Fibroblast of gingiva (primary cell): ENCODE data around the gene SEMA5A.
"Not testable (repeated sequence)": the region's sequence is repeated elsewhere in the genome, so short reads cannot be mapped to it uniquely, and the experiment has no call there.

Experiments used
- DNase-seq: peaks from one replicate; pipeline ENCODE4 v3.0.0-alpha.2; 2011; ENCODE audit warnings: low read depth

Gene SEMA5A

DNA sequence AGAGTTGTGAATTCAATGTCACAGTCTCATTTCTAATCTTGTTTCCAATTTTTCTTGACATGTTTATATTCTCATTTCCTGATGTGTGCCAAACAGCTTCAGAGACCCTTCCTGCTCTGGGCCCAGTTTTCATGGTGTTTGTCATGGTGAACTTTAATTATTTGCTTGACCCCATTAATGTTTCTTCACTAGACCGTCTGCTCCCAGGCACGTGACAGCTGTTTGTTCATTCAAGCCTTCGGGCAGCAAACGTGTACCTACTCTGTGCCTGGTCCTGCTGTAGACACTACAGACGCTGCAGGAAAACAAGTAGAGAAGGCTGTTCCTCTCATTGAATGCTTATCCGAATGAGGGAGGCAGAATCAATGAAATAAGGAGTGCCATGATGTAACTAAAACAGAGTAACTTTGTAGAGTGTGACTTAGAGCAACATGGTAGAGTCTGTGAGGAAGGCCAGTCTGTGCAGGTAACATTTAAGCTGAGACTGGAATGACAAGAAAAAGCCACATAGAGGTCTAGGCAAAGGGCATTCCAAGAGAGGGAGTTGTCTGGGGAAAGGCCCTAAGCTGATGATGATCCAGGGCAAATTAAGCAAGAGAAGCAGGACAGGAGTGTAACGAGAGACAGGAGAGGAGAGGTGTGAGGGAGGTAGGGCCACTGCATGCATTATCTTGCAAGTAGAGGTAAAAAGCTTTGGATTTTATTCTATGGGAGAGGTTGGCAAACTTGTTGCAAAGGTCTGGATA, 191.4 kb downstream of the SEMA5A start:
- no peak for DNase-seq

DNA sequence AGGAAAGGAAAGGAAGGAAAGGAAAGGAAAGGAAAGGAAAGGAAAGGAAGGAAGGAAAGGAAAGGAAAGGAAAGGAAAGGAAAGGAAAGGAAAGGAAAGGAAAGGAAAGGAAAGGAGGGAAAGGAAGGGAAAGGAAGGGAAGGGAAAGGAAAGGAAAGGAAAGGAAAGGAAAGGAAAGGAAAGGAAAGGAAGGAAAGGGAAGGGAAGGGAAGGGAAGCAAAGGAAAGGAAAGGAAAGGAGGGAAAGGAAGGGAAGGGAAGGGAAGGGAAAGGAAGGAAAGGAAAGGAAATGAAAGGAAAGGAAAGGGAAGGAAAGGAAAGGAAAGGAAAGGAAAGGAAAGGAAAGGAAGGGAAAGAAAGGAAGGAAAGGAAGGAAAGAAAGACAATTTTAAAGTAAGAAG, 192.8 kb downstream of the SEMA5A start:
- not testable (repeated sequence) for DNase-seq

DNA sequence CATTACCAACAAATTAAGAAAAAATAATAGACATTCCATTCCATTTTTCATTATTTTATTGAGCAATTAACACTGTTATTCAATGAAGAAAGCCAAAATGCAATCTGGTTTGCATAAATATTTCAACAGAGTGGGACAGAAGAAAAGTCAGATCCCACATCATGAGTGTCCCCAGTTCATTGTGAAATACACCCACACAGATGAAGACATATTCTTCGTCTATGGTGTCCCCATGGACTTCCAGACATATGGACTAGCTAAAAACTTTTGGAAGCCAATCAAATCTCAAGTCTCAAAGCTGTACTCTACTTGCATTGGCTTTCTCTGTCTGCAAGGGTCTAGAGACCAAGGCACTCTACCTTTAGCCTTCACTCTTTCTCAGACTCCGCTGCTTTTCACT, 194.3 kb downstream of the SEMA5A start:
- peak; percentile 95 for DNase-seq

DNA sequence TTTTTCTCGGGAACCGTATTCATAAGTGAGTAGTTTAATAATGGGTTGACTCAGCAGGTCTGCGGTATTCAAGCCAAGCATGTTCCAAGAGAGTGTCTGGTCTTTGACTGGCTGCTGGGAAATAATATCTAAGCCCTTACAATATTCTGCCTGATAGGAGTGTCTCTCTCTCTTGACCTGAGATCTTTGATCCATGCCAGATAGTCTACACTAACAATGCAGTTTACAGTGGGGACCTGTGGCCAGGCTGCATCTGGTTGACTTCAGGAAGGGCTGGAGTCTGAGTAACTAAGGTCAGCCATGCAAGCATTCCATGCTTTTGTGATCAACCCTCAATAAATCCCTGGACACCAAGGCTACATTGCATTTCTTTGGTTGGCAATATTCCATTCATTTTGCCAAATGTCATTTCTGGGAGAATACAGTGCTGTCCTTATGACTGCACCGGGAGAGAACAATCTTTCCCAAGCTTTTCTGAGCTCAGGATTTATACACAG, 195.5 kb downstream of the SEMA5A start:
- peak; percentile 73 for DNase-seq

DNA sequence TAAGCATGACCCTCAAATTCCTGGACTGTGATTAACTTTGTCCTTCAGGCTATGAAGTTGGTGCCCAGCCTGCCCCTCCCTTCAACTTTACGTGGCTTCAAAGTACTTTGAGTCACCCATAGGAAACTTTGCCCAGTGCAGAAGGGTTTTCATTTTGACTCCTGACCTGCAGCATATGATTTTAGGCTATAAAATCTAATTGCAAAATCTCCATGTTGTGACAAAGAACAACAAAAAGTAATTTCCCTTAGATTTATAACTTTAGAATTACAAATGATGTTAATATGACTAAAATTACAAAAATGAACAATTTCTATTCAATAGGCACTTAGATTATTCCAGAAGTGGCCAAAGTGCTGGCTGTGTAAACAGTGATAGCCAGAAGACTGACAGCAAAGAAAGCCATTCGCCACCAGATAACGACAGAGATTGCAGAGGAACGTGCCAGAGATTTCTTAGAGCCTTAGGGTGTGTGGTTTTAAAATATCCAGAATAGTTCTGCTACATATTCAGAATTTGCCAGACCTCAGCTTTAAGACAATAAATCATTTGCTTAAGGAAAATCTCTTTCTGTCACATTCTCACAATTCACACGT, 197.4 kb downstream of the SEMA5A start:
- peak; percentile 86 for DNase-seq

DNA sequence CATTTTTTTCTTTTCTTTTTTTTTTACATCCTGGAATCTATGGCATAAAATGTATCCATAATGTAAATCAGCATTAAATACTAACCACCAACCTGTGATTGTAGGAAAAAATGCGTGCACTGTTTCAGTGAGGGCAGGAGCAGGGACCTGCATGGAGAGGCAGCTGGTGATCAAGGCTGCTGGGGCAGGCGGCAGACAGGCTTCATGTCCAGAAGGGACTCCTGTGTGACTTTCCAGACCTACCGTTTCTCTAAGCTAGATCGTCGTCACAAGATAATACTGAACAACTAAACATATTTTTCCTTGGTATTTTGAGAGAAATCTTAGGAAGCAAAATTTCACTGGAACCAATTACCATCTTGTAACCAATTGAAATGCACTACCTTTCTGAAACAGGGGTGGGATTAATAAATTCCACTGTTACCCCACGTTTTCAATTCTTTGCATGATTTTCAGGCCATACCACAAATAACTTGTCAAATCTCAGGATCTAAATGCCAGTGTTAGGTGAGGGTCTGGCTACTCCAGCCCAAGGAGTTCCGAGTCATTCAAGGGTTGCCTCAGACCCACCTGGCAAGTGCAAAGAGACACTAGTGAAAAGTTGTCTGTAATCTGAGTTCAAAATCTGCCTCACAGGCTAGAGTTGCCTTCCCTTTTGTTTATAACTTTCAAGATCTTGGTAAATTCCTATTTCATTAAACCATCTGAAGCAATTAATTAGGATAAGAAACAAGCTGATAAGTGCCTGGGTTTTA, 198.2 kb downstream of the SEMA5A start:
- DNase-seq = no peak

DNA sequence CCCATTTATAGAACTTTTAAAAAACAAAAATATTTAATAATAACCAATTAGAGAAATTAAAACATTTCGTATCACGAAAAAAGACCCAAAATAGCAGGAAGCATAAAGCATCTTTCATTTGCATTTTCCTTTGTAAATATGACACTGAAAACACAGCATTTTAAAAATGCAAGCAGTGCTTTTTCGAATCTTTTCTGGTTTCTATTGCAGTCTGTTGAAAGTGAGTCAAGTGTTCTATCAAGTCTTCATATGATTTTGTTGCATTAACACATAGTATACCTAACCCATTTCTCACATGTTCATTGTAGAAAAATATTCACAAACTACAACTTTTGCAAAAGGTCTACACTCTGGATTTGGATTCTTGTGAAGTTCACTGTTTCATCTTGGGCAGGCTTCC, 198.8 kb downstream of the SEMA5A start:
- no peak for DNase-seq

DNA sequence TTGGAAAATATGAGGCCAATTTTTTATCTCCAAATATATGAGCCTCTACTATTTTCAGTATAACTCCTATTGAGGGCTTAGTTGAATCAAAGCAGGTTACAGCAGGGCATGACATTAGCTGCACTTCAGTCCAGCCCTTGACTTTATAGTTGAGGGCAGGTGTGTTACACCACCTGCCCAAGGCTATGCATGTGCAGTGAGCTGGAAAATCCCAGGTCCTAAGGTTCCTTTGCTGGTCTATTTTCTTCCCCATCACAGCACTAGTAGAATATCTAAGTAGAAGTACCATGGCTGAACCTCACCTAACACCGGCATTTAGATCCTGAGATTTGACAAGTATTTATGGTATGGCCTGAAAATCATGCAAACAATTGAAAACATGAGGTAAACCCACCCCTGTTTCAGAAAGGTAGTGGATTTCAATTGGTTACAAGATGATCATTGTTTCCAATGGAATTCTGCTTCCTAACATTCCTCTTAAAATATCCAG, 201.1 kb downstream of the SEMA5A start:
- no peak for DNase-seq

DNA sequence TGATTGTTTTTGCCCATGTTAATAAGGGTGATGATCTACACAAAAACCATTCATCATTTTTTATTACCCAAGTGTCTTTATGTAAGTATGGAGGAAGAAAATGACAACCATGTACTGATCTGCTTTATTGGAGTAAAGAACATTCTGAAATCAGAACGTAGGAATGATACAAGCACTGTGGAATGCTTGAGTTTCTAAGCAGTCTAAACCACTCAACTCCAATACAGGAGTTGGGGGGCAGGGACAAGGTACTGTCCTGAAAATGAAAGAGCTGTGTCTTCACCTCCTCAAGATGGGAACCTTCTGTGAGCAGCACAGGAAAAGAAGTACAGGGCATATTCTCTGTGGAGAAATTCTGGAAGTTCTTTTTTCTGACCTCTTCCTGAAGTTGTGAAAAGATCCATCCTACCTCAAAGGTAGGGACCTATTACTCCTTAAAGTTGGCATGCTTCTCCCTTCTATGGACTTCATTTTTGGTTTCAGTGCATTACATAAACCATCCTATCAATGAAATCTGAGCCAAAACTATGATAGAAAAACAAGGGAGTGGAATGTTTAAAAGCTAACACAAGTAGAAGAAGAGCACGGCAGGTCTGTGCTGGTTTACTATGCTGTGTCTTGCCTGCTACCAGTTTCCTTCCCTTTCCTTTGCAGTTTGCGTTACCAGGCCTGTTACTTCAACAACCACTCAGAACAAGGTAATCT, 202.6 kb downstream of the SEMA5A start:
- no peak for DNase-seq

DNA sequence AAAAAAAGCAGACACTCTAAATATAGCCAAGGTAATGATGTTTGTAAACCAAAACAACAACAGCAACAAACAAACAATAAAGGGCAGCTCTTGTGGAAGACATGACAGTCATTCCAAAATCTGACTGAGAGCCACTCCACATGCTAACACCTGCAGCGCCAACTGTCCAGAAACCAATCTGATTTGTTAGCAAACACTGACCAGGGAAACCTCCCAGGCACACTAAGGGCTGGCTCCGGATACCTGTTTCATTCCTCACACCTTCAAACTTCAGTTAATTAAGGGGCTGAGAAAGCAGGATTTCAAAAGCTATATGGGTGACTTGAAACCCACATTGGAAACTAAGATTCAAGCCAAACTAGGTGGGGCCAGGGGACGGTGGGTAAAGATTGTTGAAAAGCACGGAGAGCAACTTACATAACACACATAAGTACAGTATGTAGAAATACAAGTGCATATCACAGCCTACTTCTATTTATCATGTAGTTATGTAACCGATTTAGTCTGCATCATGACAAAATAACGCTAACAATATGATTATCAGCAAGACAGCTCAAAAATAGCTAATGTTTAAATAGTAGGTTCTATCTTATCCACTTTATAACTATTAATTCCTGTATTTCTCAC, 203.6 kb downstream of the SEMA5A start:
- no peak for DNase-seq

DNA sequence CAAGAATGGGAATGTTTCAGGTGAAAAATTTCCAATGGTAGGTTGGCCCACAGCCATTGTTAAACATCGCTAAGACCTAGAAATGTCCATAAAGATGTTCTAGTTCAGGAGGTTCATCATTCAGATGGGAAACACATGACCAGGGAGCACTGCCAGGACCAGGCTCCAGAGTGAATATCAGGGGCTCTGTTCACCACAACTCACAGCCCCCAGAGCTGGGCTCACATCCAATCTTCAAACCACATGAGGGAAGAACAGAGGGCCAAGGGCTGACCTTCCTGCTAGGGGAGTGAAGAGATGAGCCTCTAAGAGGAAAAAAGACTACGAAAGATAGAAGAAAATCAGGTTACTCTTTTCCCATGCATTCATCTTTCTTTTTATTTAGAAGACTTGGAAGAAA, 205.8 kb downstream of the SEMA5A start:
- DNase-seq = no peak

DNA sequence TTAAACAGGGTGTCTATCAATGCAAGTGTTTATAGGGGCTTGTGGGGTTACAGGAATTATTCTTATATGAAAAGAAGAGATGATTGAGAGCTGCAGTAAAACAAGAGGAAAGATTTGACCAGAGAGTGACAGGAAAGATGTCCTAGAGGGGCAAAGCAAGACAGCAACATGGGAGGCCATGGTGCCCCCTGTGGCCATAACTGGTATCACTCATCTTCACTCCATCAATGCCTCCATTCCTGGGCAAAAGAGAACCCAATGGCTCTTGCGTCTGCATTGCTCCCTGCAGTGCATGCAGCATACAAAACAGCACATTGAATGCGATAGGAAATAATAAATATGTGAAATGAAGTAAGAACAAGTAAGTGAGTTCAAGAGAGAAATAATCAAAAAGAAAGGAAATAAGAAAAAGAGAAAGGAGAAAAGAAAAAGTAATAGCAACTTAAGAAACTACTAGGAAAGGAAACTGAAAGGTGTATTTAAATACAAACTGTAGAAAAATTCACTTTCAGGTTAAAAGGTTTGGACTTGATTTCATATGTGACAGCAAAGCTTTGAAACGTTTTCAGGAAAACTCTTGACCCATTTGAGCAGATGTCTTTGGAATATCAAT, 206.6 kb downstream of the SEMA5A start:
- DNase-seq = no peak

DNA sequence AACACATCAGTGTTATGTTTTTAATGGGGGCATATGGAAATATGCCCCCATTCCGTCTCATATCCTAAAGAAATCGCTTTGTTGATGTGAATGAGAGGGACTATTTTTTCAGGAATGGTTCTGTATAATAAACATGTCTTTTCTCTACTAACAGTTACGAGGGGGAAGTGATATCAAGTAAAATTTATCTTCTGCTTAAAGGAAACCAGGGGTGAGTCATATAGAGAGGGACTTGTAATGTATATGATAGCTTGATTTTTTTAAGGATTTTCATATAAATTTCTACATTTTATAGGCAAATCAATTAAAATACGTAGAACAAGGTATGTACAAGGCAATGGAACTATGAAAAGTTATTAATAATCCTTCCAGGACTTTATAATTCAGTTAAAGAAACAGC, 207.1 kb downstream of the SEMA5A start:
- no peak for DNase-seq

DNA sequence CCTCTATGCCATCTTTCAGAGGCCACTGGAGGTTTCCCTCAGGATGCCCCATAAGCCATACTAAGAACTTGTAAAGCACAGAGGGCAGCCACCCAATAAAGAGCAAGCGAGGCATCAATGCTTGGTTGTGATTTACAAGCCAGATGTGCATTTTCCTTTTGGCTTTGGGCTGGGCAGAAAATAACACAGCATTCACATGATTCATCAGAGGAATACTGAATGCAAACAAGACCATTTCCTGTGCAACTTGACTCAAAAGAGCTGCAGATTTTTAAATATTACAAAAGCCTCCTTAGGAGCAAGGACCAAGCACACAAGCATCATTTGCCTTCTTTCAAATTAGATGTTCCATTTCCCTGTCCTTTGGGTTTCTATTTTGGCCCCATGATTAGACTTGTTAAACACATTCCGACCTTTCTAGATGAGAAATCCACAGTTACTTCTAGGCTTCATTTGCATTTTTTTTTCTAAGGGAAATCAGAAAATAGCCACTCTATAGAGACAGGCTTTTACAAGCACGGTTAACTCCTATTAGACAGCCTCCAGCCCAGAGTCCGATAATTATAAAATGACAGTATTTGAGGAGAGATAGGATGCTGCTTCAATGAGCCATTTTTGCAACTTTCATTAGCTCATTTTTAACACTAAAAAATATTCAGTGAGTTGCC, 207.8 kb downstream of the SEMA5A start:
- peak; percentile 80 for DNase-seq

DNA sequence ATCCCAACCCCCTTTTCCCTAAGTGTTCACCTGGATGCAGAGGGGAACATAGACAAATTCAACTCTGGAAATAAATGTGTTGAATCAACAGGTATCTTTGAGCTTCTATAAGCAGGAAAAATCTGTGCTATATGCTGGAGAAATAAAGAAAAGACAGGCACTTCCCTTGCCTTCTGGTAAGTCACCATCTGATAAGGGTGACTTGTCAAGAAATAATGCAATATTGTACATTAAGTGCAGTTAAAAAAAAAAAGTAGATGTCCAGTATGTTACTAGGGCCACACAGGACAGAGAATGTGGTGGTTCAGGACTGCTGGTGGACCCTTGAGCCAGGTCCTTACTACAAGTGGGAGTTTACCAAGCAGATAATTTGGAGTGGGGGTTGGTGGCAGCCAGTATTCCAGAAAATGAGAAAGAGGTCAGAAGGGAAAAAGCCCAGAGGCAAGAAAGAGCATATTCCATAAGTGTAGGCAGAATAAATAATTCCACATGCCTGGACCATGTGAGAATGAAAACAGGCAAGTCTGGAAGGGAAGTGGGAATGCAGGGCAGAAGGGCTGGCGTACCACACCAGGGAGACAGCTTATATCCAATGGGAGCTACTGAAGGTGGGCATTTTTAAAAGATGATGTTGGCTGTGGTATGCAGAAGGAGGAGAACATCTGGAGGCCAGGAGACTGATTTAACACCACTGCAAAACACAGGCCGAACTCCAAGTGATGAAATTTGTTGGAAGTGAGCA, 209.9 kb downstream of the SEMA5A start:
- no peak for DNase-seq

DNA sequence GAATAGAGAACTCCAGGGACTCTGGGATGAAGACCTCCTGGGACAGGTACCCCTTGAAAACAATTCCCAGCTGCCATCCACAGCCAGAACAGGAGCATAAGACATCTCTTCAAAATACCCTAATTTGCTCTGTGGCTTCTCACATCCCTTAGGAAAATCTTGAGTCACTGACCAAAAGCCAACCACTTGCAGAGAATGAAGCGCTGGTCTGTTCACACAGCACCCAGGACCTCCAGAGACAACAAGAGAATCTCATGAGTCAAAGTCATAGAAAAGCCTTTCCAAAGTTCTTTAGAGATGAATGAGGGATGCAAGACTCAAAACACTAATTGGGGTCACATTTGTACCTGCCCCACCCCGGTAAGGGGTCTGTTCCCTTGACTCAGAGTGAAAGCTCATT, 210.6 kb downstream of the SEMA5A start:
- no peak for DNase-seq

DNA sequence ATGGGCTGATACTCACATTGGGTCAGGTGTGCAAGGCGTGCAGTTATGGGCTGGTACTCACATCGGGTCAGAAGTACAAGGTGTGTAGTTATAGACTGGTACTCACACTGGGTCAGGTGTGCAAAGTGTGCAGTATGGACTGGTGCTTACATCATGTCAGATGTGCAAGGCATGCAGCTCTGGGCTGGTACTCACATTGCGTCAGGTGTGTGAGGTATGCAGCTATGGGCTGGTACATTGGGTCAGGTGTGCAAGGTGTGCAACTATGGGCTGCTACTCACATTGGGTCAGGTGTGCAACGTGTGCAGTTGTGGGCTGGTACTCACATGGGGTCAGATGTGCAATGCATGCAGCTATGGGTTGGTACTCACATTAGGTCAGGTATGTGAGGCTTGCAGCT, 213.8 kb downstream of the SEMA5A start:
- no peak for DNase-seq

DNA sequence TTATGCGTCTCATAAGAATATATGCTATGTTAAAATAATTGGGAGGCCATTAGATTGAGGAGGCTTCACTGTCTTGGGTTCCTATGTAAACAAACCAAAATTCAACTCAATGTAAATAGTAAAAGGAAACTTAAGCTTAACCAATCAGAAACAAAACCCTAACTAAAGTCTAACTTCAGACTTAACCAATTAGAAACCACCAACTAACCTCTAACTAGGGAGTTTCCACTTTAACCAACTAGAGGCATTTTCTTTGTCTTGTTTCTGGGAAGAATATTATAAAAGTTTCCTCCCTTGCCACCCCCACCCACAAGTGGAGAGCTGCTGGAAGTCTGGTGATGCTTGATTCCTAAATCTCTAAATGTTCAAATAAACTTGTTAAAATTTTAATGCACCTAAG, 214.5 kb downstream of the SEMA5A start:
- no peak for DNase-seq

DNA sequence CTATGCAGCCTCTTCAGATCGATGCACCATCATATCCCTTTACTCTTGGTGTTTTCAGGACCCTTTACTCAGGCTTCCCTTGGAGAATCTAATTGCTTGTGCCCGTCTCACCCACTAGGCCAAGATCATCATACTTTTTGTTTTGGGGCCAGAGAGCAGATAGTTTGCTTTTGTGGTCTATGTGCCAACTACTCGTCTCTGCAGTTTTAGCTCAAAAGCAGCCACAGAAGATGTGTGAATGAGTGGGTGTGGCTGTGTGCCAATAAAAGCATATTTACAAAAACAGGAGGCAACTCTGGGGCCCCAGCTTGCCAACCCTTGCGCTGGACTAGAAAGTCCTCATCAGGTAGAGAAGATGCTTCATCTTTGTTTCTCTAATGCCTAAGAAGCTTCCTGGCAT, 216.8 kb downstream of the SEMA5A start:
- no peak for DNase-seq

DNA sequence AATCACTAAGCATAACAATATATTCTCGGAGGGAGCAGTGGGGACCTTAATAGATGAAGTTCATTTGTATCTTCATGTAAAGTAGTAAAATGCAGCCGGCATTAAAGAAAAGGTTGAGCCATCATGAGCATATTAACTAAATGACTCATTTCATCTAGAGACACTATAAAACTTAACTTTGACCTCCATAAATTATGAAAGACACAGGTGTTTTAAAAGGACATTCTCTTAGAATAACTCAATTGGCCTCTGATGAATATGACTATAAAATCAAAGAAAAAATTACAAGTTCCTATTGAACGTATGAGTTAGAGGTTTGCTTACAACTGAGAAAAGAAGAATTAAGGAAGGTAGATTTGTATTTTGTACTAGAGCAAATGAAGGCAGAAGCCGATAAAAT, 220.3 kb downstream of the SEMA5A start:
- no peak for DNase-seq
